ENCODE data around the gene MLH3. TPM values are rescaled to one million over a fixed set of nuclear protein-coding genes. Genes with fewer than 3 reads are reported as not detected.
"Not testable (repeated sequence)": the region's sequence is repeated elsewhere in the genome, so short reads cannot be mapped to it uniquely, and the experiment has no call there.

Gene MLH3
- polyA plus RNA-seq, 1 donor, result 46.7 TPM

DNA sequence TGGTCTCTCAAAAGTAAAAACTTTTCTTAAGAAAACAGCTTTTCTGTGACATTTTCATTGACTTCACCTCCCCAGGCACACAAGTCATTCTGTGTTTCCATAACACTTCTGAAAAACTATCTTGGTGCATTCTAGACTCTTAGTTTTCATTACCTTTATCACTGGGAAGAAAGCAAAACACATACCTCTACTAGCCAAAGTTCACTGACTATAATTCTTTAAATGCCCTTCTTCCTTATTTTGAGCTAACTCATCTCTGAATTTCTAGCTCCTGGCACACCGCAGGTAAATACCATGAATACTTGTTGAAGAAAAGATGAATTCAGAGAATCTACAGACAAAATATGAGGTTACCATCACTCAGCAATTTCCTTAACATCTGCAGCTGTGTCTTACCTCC, 21.1 kb downstream of the MLH3 start:
- no peak for DNase-seq

DNA sequence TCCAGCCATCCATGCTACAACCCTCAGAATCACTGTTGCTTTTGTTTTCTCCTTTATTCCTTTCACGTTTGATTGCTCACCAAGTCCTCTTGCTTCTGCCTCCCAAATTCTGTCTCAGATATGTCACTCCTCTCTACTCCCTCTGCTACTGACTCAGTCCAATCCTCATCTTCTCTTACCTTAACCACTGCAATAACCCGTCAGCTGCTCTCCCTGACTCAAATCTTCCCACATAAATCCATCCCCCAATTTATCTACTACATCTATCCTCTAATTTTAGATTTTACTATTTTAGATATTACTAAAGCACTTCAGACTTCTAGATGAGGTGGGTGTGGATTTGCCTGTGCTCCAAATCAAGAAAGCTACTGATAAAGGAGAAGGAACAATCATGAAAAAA, 25.4 kb downstream of the MLH3 start:
- no peak for DNase-seq

DNA sequence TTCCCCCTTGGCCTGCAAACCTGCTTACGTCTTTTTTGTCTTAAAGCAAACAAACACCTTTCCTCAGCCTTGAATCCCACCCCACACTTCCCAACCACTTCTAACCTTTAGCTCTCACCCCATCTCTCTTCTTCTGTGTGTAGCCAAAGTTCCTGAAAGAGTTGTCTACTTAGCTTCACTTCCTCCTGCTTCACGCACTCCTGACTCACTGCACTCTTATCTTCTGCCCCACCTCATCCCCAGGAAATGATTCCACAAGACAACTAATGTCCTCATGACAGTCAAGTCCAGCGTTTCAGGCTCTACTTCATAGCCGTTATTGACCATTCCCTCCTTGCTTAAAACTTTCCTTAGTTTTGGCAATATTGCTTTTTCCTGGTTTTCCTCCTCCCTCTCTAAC, 26.2 kb downstream of the MLH3 start:
- DNase-seq, result no peak

DNA sequence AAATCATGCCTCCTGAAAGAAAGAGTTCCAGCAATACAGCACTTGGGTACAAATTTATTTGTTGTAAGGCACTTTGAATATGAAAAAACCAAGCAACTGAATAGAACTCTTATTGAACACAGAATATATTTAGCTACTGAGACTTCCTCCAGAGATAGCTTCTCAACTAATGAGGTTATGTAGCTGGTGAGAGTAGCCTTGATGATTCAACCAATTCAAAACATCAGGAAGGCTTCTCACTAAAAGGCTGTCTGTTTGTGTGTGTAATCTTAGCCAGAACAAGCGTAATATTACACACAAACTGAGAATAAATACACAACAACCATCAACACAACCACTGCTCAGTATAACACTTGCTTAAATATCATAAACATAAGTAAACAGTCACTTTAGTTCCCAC, 28.2 kb downstream of the MLH3 start:
- DNase-seq, result no peak

DNA sequence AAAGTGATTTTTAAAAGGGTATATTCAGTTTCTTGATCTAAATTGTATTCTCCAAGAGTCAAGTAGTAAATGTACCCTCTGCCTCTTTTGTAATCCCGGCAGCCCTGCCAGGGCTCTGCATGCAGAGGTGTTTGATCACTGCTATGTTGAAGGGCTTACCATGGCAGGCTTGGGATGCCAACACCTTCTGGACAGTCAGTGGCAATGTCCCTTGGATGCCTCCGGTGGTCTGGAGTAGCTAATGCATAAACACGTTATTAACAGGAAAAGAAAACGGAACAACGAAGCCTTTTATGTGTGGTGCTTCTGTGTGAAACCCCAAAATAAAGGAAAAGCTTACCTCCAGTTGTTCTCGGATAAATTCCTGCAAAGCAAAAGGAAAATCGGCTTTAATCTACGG, 28.6 kb downstream of the MLH3 start:
- no peak for DNase-seq

DNA sequence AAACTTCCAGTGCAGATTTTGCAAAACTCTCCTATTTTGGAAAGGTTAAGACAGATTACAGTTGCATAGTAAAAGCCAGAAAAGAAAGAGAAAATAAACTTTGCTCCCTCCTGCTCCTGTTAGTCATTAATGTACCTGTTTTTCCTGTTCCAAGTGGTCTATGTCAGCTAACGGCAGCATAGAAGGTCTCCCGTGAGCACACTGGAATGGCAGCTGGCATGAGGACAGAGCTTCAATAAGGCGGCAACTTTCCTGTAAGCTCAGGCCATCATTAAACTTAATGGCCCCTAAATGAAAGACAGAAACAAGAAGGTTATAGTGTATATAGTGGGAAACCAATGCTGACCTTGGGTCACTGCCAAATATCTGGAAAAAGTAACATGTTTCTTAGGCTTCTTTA, 32.6 kb downstream of the MLH3 start:
- peak; percentile 48 for DNase-seq

DNA sequence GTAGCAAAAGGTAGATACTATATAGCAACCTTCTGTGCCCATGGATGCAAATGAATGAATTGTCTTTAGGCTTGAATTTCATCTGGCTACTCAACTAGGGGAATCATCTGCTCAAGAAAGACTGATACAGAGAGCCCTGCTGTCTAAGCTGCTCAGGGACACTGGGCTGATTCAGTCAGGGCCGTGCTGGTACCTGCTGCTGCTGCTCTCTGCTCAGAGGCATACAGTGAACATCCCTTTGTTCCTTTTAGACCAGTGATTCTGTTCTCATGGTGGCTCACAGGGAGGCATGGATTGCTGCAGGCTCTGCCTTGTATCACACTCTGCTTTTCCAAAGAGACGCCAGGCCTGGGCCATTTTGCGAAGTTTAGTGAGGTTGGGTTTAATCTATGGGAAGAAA, 34.5 kb downstream of the MLH3 start:
- no peak for DNase-seq

DNA sequence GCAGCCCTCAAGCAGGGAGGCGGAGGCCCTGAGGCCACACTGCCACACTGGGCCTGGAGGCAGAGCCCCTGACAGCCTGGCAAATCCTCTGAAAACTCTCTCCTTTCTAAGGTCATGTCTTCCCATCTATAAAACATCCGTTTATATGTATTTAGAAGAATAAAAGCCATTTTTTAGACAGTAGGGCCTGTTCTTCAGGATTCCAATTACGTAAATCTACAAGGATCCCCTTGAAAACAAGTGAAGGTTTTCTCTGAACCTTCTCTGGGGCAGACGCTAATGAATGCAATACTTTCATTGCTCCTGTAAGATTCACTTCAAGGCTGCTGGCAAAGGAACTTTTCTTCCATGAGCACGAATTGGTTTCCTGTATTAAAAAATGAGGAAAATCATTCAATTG, 35.8 kb downstream of the MLH3 start:
- DNase-seq, result no peak

DNA sequence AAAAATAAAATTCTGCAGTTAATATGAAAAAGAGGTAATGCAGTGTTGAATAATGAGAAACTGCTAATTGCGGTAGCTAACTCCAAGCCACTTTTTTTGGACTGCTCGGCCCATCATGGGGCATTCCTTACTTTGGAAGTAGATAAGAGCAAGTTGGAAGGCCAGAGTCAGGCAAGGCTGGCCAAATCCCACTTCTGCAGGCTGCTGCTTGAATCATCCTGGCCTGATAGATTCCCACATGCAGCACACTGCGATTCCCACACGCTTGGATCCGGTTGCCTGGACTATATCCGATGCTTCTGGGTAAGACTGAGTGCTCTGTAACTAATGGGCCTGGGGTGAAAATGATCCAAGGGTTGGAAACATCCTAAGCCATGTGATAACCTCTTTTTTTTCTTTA, 38.0 kb downstream of the MLH3 start:
- no peak for DNase-seq

DNA sequence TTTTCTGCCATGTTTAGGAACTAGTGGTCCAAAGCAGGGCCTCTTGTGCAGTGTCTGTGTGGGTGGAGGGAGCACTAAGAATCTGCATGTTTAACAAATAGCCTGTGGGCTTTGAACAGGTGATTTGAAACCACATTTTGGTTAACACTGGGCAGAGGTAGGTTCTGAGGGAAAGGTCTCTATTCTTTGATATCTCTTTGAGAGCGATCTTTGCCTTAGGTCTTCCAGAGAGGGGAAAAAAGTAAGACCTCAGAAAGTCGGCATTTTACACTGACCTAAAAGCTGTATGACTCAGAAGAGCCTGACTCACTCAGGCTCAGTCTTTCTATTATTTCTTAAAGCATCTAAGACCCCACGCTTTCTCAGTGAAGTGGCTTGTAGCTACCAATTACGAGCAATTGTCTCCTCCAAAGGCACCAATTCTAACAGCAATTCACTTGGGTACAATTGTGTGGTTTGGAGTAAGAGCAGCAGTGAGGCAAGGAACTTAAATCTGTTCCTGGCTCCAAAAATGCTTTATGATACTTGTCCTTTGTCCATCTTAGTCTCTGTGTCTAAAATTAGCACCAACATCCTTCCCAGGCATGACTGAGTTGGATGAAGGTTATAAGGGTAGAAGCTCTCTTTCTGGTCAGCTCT, 39.8 kb downstream of the MLH3 start:
- DNase-seq, result no peak

DNA sequence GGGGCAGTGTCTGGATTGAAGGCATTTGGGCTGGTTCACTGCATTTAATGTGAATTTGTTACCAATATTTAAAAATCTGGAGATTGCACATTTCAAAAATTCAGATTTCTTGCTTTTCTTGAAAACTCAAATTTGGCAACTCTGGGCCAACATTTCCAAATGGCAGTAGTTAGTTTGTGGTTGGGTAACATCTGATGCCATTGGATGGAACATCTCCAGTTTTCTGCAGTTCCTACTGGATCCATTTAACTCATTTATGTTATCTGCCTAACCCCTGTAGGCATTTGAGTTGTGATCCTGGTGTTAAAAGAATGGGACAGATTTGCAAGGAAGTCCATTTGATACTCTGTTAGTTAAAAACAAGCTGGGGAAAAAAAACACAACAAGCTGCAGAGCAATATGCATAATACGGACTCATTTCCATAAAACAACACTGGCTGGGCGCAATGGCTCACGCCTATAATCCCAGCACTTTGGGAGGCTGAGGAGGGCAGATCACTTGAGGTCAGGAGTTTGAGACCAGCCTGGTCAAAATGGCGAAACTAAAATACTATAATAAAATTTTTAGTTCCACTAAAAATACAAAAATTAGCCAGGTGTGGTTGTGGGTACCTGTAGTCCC, 40.7 kb downstream of the MLH3 start:
- no peak for DNase-seq

DNA sequence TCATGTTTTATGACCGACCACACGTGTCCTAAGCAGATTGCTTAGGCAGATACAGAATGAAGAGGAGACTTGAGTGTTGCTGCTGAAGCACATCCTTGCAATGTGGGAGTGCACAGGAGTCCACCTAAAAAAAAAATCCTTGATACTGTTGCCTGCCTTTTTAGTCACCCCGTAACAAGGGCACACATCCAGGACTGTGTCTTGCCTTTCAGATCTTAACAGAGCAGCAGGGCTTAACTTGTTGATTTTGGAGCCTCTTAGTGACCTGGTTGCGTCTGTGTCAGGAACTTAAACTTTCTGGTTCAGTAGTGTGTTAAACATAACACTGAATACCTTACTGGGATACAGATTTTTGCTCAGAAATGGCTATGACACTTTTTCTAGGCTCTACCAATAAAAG, 42.1 kb downstream of the MLH3 start:
- no peak for DNase-seq

DNA sequence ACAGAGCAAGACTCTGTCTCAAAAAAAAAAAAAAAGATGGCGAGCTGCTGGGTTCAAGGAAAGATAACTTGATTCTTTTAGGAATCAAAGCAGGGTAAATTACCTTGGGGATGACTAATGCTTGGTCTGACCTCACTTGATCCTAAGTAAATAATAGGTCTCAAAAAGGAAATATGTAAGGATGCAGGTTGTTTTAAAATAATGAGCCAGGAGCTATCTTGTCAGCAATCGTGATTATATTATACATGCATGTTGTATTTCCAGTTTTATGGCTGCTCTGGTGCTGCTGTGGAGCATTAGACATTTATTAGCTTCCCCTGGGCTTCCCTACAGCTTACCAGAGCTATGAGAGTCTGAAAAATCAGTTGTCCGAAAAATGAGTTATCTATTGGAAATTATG, 45.9 kb downstream of the MLH3 start:
- DNase-seq, result no peak

DNA sequence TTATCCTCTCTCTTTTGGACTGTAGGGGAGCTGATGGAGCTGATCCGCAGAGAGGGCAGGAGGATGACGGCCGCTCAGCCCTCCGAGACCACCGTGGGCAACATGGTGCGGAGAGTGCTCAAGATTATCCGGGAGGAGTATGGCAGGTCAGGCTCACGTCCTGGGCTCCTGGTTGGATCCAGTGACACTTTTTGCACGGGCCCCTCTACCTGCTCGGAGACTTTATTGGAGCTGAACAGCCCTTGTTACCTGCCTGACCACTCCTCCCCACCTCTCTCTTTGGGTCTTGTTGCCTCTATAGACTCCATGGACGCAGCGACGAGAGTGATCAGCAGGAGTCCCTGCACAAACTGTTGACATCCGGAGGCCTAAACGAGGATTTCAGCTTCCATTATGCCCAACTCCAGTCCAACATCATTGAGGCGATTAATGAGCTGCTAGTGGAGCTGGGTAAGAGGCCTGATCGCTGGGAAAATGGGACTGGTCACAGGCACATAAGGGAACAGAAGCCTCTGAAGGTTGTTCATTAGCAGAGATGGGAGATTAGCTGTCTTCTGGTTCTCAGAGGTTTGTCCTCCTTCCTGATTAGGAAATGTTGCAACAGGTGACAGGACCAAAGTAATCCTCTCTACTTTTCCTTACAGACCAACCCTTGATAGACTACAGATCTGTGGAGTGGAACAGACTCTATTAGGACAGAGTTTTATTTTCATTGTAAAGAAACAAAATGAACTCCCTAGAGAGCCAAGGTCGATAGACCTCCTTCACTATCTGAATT, 47.8 kb downstream of the MLH3 start:
- DNase-seq, result no peak

DNA sequence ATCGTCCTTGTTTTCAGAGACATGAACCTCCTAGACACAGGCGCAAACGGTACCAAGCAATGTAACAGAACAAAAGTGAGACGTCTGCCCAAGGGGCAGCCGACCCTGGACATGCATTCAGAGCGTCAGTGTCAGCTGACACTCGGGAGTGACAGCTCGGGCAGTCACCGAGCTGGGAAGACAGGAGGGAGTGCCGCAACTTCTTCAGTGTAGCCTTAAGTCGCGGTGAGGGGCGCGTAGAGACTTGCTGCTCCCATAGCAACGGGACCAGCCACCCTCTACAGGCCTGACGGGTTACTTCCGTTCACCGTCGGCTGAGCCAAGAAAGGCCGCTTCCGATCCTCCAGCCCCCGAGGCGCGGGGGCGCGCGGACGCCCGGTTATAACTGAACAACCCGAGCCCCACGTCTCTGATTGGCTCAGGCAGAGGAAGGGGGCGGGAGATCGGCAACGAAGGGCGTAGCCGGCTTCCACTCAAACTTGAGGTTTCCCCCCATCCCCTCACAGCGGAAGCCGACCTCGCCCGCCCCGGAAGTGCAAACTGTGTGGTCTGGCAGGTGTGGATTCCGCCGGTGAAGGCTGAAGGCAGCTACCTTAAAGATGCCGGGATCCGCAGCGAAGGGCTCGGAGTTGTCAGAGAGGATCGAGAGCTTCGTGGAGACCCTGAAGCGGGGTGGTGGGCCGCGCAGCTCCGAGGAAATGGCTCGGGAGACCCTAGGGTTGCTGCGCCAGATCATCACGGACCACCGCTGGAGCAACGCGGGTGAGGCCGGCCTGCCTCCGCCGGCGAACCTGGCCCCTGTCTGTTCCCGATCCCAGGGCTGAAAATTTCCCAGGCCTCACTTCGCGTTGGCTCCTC, 48.6 kb downstream of the MLH3 start, which contains the start of gene EIF2B2:
Gene EIF2B2, plus strand, starts transcription at position 530 of the 858 bp plus-strand sequence. Its CDS starts 70 bp downstream, at position 600.
- DNase-seq, result peak; percentile 98

DNA sequence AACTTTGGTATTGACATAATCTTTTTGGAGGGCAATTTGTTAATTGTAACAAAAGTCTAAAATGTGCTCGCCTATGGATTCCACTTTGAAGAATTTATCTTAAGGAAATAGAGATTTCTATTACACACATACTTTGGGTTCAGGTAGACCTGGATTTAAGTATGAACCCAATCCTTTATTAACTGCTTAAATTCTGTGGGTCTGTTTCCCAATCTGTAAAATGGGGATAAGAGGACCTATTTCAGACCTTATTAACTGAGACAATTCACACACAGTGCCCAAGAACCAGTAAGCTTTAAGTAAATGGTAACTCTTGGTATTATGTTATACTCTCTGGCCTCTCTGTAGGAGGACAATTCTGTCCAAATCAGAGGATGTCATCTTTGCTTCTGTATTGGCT, 49.4 kb downstream of the MLH3 start:
- DNase-seq, result no peak

DNA sequence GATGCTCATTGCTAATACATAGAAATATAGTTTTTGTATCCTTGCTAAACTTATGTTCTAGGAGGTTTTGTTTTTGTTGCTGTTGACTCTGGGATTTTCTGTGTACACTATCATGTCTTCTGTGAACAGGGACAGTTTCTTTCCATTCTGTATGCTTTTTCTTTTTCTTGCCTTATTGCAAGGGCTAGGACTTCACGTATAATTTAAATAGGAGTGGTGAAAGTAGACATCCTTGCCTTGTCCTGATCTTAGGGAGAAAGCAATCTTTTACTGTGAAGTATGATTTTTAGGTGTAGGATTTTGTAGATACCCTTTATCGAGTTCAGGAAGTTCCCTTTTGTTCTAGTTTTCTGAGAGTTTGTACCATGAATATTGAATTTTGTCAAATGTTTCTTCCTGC, 50.0 kb downstream of the MLH3 start:
- no peak for DNase-seq

DNA sequence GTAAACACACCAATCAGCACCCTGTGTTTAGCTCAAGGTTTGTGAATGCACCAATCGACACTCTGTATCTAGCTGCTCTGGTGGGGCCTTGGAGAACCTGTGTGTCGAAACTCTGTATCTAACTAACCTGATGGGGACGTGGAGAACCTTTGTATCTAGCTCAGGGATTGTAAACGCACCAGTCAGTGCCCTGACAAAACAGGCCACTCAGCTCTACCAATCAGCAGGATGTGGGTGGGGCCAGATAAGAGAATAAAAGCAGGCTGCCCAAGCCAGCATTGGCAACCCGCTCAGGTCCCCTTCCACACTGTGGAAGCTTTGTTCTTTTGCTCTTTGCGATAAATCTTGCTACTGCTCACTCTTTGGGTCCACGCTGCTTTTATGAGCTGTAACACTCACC, 55.5 kb downstream of the MLH3 start:
- not testable (repeated sequence) for DNase-seq

DNA sequence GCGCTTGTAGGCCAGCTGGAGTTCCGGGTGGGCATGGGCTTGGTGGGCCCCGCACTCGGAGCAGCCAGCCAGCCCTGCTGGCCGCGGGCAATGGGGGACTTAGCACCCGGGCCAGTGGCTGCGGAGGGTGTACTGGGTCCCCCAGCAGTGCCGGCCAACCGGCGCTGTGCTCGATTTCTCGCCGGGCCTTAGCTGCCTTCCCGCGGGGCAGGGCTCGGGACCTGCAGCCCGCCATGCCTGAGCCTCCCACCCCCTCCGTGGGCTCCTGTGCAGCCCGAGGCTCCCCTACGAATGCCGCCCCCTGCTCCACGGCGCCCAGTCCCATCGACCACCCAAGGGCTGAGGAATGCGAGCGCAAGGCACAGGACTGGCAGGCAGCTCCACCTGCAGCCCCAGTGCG, 57.1 kb downstream of the MLH3 start:
- not testable (repeated sequence) for DNase-seq

DNA sequence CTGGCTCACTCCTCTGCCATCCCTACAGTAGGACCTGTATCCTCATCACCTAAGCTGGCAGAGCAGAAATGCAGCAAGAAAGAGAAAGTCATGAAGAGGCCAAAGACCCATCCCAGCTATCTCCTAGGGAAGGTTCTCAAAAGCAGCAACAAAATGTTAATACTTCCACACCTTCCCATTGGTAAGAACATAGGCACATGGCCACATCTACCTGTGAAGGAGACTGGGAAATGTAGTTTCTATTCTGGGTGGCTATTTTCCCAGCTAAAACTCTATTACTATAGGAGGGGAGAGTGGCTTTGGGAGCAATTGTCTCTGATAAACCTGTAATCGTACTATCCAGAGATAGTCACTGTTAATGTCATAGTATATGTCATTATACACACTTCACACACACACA, 62.3 kb downstream of the MLH3 start:
- no peak for DNase-seq

DNA sequence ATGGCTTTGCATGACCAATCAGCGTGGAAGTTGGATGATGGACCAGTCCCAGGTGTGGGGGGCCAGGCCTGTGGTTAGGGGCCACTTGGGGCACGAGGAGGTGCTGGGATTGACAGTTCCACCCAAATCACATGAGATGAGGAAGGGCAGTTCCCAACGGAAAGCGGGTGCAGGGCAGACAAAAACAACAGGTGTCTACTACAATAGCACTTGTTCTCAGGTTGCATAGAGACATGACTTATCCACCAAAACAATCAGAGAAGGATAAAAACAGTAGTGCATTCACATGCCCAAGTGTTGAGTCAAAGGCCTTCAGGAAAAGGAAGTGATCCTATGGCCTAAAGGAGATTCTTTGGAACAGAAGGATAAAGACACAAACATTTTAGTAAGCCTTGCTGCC, 63.1 kb downstream of the MLH3 start:
- no peak for DNase-seq

DNA sequence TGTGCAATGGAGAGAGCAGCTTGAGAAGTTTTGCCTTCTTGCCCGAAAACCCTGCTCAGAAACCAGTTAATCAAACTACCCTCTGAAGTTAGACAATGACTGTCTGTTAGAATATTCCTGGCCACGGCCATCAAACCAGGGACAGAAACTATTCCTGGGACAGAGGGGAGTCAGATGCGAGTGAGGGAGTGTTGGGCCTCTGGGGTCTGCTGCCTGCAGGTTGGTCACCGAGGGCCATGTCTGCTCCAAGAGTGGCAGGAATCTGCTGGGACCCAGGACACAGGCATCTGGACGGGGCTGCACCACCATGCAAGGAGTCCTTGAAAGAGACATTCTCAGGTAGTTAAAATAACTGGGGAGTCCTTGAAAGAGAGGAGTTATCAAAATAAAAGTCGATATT, 65.5 kb downstream of the MLH3 start:
- DNase-seq, result no peak

DNA sequence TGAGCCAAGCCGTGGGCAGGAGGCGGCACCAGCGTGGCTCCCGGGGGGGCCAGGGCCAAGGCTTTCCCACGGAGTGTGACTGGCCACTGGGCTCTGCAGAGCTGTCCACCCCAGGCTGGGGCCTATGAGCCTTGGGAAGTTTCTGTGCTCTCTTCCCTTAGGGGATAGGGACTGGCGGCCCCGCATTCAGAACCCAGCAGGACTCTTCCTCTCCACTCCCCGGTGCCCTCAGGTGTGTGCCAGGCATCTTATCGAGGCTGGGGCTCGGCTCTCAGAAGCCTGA, 66.3 kb downstream of the MLH3 start:
- DNase-seq, result no peak

All from left kidney (tissue), 2 donors.